Esophagus squamous epithelium (tissue), 5 donors: Measurements from ENCODE around the gene UNC119B. TPM values are rescaled to one million over a fixed set of nuclear protein-coding genes. Genes with fewer than 3 reads are reported as not detected.
A peak's percentile ranks its signal among the peaks of the same experiment; 100 is the strongest.
"Not testable (repeated sequence)": the region's sequence is repeated elsewhere in the genome, so short reads cannot be mapped to it uniquely, and the experiment has no call there.

Source experiments
- DNase-seq: peaks from one replicate; lab custom pipeline; 2025; lab: John Stamatoyannopoulos, UW
- H3K27ac ChIP-seq, 4 donors: fragments of 200-600 bp; sonication (generic); one replicate each; pipeline ENCODE4 v1.5.1; 2016 to 2019; ENCODE audit warnings: mild to moderate bottlenecking in 1 of 4
- H3K27me3 ChIP-seq, 4 donors: fragments of 200-600 bp; sonication (generic); 1 replicate in 3 of 4; 2 replicates in 1 of 4; pipeline versions ENCODE4 v1.5.1 to v1.6.0; 2017 to 2021; ENCODE audit warnings: antibody characterized with exemption in 1 of 4
- H3K36me3 ChIP-seq, 3 donors: fragments of 200-600 bp; sonication (generic); one replicate each; pipeline ENCODE4 v1.5.1; 2016 to 2019
- H3K4me1 ChIP-seq, 3 donors: fragments of 200-600 bp; sonication (generic); one replicate each; pipeline ENCODE4 v1.5.1; 2017 to 2019
- H3K4me3 ChIP-seq, 4 donors: fragments of 200-600 bp; sonication (generic); 1 replicate in 3 of 4; 2 replicates in 1 of 4; pipeline ENCODE4 v1.5.1; 2016 to 2019; ENCODE audit warnings: mild to moderate bottlenecking in 2 of 4, moderate library complexity in 1 of 4
- H3K9me3 ChIP-seq, 3 donors: fragments of 200-600 bp; sonication (generic); one replicate each; pipeline ENCODE4 v1.5.1; 2016 to 2019
- CTCF ChIP-seq, 6 experiments: fragments of 450-650 bp in 4 of 6; fragments of 200-600 bp in 2 of 6; sonication (generic) in 2 of 6; IDR thresholded peaks; one replicate each; pipeline ENCODE4 v1.5.1; 2016 to 2019; ENCODE audit warnings: antibody characterized with exemption in 6 of 6, mild to moderate bottlenecking in 4 of 6, moderate library complexity in 4 of 6
- POLR2A ChIP-seq, 4 donors: fragments of 450-650 bp; IDR thresholded peaks; one replicate each; pipeline ENCODE4 v1.6.1; 2017; ENCODE audit warnings: antibody characterized with exemption in 4 of 4, mild to moderate bottlenecking in 4 of 4, moderate library complexity in 3 of 4
- WGBS, 2 donors: methylation state at CpG; one replicate each; pipeline ENCODE4 v1.1.5; 2018; 5-methylcytosine and 5-hydroxymethylcytosine counted together
- intact Hi-C: fragments of 100-400 bp; cut with DNase I; formaldehyde crosslinking; loops from one replicate; pipeline ENCODE4 v1.15.0; 2022
- total RNA-seq, 4 donors: library from RNA; depleted of rRNA; stranded (reverse); fragments of >200 nt; gene quantifications; one replicate each; pipeline ENCODE4 v1.1.0, GENCODE V29; 2016
- donor health status: DM: yes; HTN: yes; CAD: no.

The UNC119B gene
- total RNA-seq, 4 donors from 2014 or later = 6.4 to 23.3 (median 12.4) TPM

- Histone ChIP-seq H3K9me3 (no peaks in the 10 kb centered on the region), H3K4me1 (peaks cover 0 to 19% (median 7%) of the 10 kb centered on the region in 3 donors), H3K4me3 (no peak overlapping the region), H3K36me3 (no peaks in the 10 kb centered on the region), H3K27me3 (no peaks in the 10 kb centered on the region), H3K27ac (no peak overlapping the region)
- WGBS, 2 donors = 85 to 86% methylated on average over 12 to 13 of the region's 34 CpGs
- intact Hi-C loops = no loop called here
- no peak for DNase-seq
- TF ChIP-seq CTCF (IDR thresholded peaks at IDR 0.05) = no peak
These were observed 43.5 kb upstream of the UNC119B start for GRCh38 chr12:120666571-120667390.

GRCh38 chr12:120668091-120668867 lies 42.0 kb upstream of the UNC119B start:
- WGBS, 2 donors = 72 to 78% methylated on average over 14 to 20 of the region's 20 CpGs
- H3K4me3 ChIP-seq = no peak overlapping the region
- no peaks in the 10 kb centered on the region for H3K27me3 ChIP-seq
- intact Hi-C loops = no loop called here
- H3K9me3 ChIP-seq = no peaks in the 10 kb centered on the region
- H3K27ac ChIP-seq = no peak overlapping the region
- DNase-seq = no peak
- no peaks in the 10 kb centered on the region for H3K36me3 ChIP-seq
- no peak for TF ChIP-seq POLR2A (IDR thresholded peaks at IDR 0.05)
- TF ChIP-seq CTCF (IDR thresholded peaks at IDR 0.05) = no peak
- H3K4me1 ChIP-seq = peaks cover 0 to 19% (median 7%) of the 10 kb centered on the region in 3 donors

GRCh38 chr12:120668868-120669840 lies 41.1 kb upstream of the UNC119B start:
- peak overlapping the region; percentile 52 to 74 (median 73) for H3K27ac ChIP-seq
- peaks cover 0 to 19% (median 7%) of the 10 kb centered on the region in 3 donors for H3K4me1 ChIP-seq
- no peak for TF ChIP-seq POLR2A (IDR thresholded peaks at IDR 0.05)
- TF ChIP-seq CTCF (IDR thresholded peaks at IDR 0.05) = no peak
- intact Hi-C loops = no loop called here
- H3K36me3 ChIP-seq = no peaks in the 10 kb centered on the region
- H3K4me3 ChIP-seq = peak overlapping the region in 1 of 4 donors; percentile 39
- H3K9me3 ChIP-seq = no peaks in the 10 kb centered on the region
- 24 to 56% methylated on average over 9 to 14 of the region's 19 CpGs for WGBS, 2 donors
- H3K27me3 ChIP-seq = no peaks in the 10 kb centered on the region
- no peak for DNase-seq

DNA sequence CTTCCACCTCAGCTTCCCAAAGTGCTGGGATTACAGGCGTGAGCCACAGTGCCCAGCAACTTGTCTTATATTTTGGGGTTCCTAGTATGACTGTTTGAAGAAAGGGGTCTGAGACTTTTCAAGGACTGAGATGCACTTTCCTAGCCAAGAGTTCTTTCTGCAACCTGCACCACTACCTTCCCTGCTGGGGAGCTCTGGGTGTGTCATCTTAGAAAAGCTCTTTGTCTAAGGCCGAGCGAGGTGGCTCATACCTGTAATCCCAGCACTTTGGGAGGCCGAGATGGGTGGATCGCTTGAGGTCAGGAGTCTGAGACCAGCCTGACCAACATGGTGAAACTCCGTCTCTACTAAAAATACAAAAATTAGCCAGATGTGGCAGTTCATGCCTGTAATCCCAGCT lies 40.0 kb upstream of the UNC119B start:
- DNase-seq, H3K9me3 ChIP-seq, intact Hi-C loops, H3K27me3 ChIP-seq, H3K4me3 ChIP-seq, H3K36me3 ChIP-seq: not testable (repeated sequence)
- 55 to 85% methylated on average over 5 of the region's 6 CpGs for WGBS, 2 donors
- Histone ChIP-seq H3K27ac (peak overlapping the region in 1 of 4 donors; percentile 72), H3K4me1 (peaks cover 0 to 19% (median 7%) of the 10 kb centered on the region in 3 donors)

DNA sequence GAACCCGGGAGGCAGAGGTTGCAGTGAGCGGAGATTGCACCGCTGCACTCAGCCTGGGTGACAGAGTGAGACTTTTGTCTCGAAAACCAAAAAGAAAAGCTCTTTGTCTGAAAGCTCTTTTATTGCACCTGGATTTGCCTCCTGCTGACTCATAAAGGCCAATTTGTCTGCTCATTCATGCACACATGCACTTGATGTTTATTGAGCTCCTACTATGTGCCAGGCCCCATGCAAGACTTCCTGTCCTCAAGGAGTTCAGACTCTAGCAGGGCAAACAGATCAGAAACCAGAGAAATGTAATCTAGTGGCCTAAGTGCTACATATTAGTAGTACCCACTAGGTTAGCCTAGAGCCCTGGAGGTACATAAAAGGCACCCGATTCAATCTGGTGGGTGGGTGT lies 39.6 kb upstream of the UNC119B start:
- Histone ChIP-seq H3K27me3 (no peaks in the 10 kb centered on the region), H3K4me3 (no peak overlapping the region), H3K9me3 (no peaks in the 10 kb centered on the region), H3K36me3 (no peaks in the 10 kb centered on the region), H3K27ac (peak overlapping the region in 1 of 4 donors; percentile 72), H3K4me1 (peaks cover 0 to 19% (median 7%) of the 10 kb centered on the region in 3 donors)
- TF ChIP-seq CTCF (IDR thresholded peaks at IDR 0.05) (no peak), POLR2A (IDR thresholded peaks at IDR 0.05) (no peak)
- intact Hi-C loops = no loop called here
- WGBS, 2 donors = 79 to 80% methylated on average over 5 of the region's 5 CpGs
- DNase-seq = no peak
